Chondrocyte (in vitro differentiated cells): ENCODE results near the gene CRYBA1. TPM values are rescaled to one million over a fixed set of nuclear protein-coding genes. Genes with fewer than 3 reads are reported as not detected.
"Not testable (repeated sequence)": the region's sequence is repeated elsewhere in the genome, so short reads cannot be mapped to it uniquely, and the experiment has no call there.

ENCODE experiments used
- DNase-seq: peaks from one replicate; pipeline ENCODE4 v3.0.0; 2021; ENCODE audit warnings: mixed read lengths, low spot score
- H3K27ac Mint-ChIP-seq: one replicate; pipeline ENCODE4 v1.8.0; 2021; ENCODE audit warnings: mild to moderate bottlenecking, moderate library complexity, mixed read lengths; ENCODE audit not compliant: unreplicated experiment
- H3K27me3 Mint-ChIP-seq: 2 replicates; pipeline ENCODE4 v1.8.0; 2021; ENCODE audit warnings: low read depth, mixed read lengths
- H3K36me3 Mint-ChIP-seq: 2 replicates; pipeline ENCODE4 v1.8.0; 2021; ENCODE audit warnings: low read depth, mixed read lengths
- H3K4me1 Mint-ChIP-seq: 2 replicates; pipeline ENCODE4 v1.8.0; 2021; ENCODE audit warnings: low read depth, mild to moderate bottlenecking, mixed read lengths
- H3K4me3 Mint-ChIP-seq: one replicate; pipeline ENCODE4 v1.8.0; 2021; ENCODE audit warnings: mild to moderate bottlenecking, moderate library complexity, mixed read lengths; ENCODE audit not compliant: unreplicated experiment
- H3K9me3 Mint-ChIP-seq: 2 replicates; pipeline ENCODE4 v1.8.0; 2021; ENCODE audit warnings: low read depth, mixed read lengths
- total RNA-seq: library from RNA; stranded (reverse); gene quantifications from 3 replicates; pipeline ENCODE4 v1.2.1, GENCODE V29; 2021
- TF ChIP-seq, protein P1 (sequence below): fragments of 200-600 bp; sonication (generic); IDR thresholded peaks from 2 replicates; pipeline ENCODE4 v1.5.0; 2021; ENCODE audit warnings: antibody characterized with exemption, mild to moderate bottlenecking, moderate library complexity

Gene CRYBA1
- total RNA-seq, 1 donor from 2014 or later, result not detected

- Mint-ChIP-seq H3K4me1 (peaks cover 45% of the 10 kb centered on the region), H3K27ac (peak overlapping the region; percentile 85)
Observed at GRCh38 chr17:29256735-29257466, 10.2 kb downstream of the CRYBA1 start.

GRCh38 chr17:29257756-29258155 is 11.1 kb downstream of the CRYBA1 start:
- H3K36me3 Mint-ChIP-seq, result peaks cover 13% of the 10 kb centered on the region
- H3K27ac Mint-ChIP-seq, result peak overlapping the region; percentile 32
- TF ChIP-seq, protein P1, sequence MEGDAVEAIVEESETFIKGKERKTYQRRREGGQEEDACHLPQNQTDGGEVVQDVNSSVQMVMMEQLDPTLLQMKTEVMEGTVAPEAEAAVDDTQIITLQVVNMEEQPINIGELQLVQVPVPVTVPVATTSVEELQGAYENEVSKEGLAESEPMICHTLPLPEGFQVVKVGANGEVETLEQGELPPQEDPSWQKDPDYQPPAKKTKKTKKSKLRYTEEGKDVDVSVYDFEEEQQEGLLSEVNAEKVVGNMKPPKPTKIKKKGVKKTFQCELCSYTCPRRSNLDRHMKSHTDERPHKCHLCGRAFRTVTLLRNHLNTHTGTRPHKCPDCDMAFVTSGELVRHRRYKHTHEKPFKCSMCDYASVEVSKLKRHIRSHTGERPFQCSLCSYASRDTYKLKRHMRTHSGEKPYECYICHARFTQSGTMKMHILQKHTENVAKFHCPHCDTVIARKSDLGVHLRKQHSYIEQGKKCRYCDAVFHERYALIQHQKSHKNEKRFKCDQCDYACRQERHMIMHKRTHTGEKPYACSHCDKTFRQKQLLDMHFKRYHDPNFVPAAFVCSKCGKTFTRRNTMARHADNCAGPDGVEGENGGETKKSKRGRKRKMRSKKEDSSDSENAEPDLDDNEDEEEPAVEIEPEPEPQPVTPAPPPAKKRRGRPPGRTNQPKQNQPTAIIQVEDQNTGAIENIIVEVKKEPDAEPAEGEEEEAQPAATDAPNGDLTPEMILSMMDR, result no peak
- no peak for DNase-seq
- no peaks in the 10 kb centered on the region for H3K27me3 Mint-ChIP-seq
- H3K4me1 Mint-ChIP-seq, result peaks cover 42% of the 10 kb centered on the region
- no peaks in the 10 kb centered on the region for H3K9me3 Mint-ChIP-seq
- no peak overlapping the region for H3K4me3 Mint-ChIP-seq

More at GRCh38 chr17:29256735-29257466, 10.2 kb downstream of the CRYBA1 start:
- Mint-ChIP-seq H3K4me3 (peak overlapping the region; percentile 37), H3K36me3 (peaks cover 11% of the 10 kb centered on the region), H3K9me3 (no peaks in the 10 kb centered on the region), H3K27me3 (no peaks in the 10 kb centered on the region)
- DNase-seq, result no peak
- TF ChIP-seq, protein P1, result no peak

DNA sequence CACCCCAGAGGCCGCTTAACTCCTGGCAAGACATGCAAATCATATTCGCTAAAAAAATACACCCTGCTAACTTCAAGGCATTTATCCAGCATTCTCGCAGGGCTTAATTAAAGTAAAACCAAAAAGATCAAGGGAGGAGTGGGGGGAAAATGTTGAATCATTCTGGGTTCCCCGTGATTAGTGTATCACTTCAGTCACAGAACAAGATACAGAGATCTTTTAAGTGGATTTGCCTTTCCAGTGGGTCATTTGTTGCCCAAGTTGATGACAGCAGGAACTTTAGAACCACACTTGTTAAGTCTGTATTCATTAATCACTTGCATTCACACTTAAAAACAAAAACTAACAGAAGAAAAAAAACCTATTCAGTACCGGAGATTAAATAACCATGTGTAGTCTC is 17.3 kb downstream of the CRYBA1 start:
- H3K4me3 Mint-ChIP-seq, result no peak overlapping the region
- H3K36me3 Mint-ChIP-seq, result peaks cover 28% of the 10 kb centered on the region
- H3K27ac Mint-ChIP-seq, result no peak overlapping the region
- peaks cover 2% of the 10 kb centered on the region for H3K4me1 Mint-ChIP-seq
- TF ChIP-seq, protein P1, result no peak
- H3K27me3 Mint-ChIP-seq, result no peaks in the 10 kb centered on the region
- H3K9me3 Mint-ChIP-seq, result no peaks in the 10 kb centered on the region
- no peak for DNase-seq

DNA sequence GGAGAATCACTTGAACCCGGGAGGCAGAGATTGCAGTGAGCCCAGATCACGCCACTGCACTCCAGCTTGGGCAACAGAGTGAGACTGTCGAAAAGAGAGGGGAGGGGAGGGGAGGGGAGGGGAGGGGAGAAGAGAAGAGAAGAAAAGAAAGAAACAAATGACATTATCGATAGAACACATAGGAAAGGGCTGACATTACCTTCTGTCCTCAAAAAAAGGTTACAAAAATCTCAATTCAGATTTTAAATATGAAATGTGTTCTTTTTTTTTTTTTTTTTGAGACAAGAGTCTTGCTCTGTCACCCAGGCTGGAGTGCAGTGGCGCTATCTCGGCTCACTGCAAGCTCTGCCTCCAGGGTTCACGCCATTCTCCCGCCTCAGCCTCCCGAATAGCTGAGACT is 25.3 kb downstream of the CRYBA1 start:
- not testable (repeated sequence) for DNase-seq, H3K27me3 Mint-ChIP-seq, H3K4me3 Mint-ChIP-seq, H3K9me3 Mint-ChIP-seq
- peaks cover 27% of the 10 kb centered on the region for H3K4me1 Mint-ChIP-seq
- peak overlapping the region; percentile 36 for H3K27ac Mint-ChIP-seq
- peaks cover 17% of the 10 kb centered on the region for H3K36me3 Mint-ChIP-seq

DNA sequence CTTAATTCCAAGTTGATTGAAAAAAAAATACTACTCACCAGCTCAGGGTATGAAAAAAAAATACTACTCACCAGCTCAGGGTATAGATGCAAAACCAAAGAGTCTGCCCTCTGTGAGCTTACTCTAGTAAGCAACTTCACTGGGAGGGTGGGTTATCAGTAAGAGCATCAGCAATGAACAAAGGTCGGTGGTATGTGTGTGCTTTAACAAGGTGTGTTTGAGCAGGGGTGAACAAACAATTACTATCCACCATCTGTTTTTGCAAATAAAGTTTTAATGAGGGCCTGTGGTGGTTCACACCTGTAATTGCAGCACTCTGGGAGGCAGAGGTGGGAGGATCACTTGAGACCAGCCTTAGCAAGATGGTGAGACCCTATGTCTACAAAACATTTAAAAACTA is 27.3 kb downstream of the CRYBA1 start:
- no peak overlapping the region for H3K27ac Mint-ChIP-seq
- TF ChIP-seq, protein P1, result no peak
- peaks cover 19% of the 10 kb centered on the region for H3K36me3 Mint-ChIP-seq
- peaks cover 40% of the 10 kb centered on the region for H3K4me1 Mint-ChIP-seq
- no peak for DNase-seq
- H3K27me3 Mint-ChIP-seq, result no peaks in the 10 kb centered on the region
- H3K9me3 Mint-ChIP-seq, result no peaks in the 10 kb centered on the region
- no peak overlapping the region for H3K4me3 Mint-ChIP-seq

DNA sequence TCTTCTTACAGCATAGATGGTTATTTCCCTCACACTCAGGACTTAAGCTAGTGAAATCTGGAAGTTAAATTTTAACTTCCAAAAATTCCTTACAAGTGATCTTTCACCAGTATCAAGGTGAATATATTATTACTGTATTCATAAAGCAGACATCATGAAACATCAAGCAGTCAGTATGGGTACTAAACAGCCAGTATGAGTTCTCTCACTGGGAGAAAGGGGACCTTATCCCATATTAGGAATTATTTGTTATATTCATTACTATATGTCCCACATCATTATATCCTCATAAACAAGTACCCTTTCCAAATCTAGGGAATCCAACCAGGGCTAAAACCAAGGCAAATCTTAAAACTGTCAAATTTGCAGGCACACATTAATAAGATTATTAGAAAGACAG is 32.0 kb downstream of the CRYBA1 start:
- H3K36me3 Mint-ChIP-seq, result peaks cover 25% of the 10 kb centered on the region
- no peak overlapping the region for H3K27ac Mint-ChIP-seq
- H3K4me1 Mint-ChIP-seq, result peaks cover 51% of the 10 kb centered on the region
- DNase-seq, result no peak
- TF ChIP-seq, protein P1, result no peak
- H3K4me3 Mint-ChIP-seq, result no peak overlapping the region
- no peaks in the 10 kb centered on the region for H3K27me3 Mint-ChIP-seq
- no peaks in the 10 kb centered on the region for H3K9me3 Mint-ChIP-seq
